GM23338 (cell line): Measurements from ENCODE around the gene WNK1.

Experiments used
- CREB1 ChIP-seq: fragments of 250-450 bp; sonication (Bioruptor Pico); IDR thresholded peaks from 2 replicates; pipeline ENCODE4 v1.5.0; 2020; ENCODE audit warnings: low read depth, mild to moderate bottlenecking, moderate library complexity
- CTCF ChIP-seq, 2 experiments: fragments of 200-600 bp in 1 of 2; sonication (generic) in 1 of 2; conservative IDR thresholded peaks; 2 replicates each; pipeline versions ENCODE4 v1.5.1 to v1.6.1; 2016 to 2017; ENCODE audit warnings: antibody characterized with exemption in 2 of 2, low read depth in 2 of 2, mild to moderate bottlenecking in 2 of 2, moderate library complexity in 1 of 2
- ETS1 ChIP-seq: IDR thresholded peaks from 2 replicates; pipeline ENCODE4 v1.6.1; 2016; ENCODE audit warnings: antibody characterized with exemption
- EZH2 ChIP-seq: fragments of 200-600 bp; sonication (generic); IDR thresholded peaks from one replicate; pipeline ENCODE4 v1.8.0; 2017; ENCODE audit warnings: antibody characterized with exemption, mild to moderate bottlenecking, low read depth; ENCODE audit not compliant: unreplicated experiment
- EZH2phosphoT487 ChIP-seq: fragments of 200-600 bp; sonication (generic); IDR thresholded peaks from one replicate; pipeline ENCODE4 v1.8.1; 2018; ENCODE audit warnings: antibody characterized with exemption; ENCODE audit not compliant: unreplicated experiment
- JUNB ChIP-seq: IDR thresholded peaks from one replicate; pipeline ENCODE4 v1.6.1; 2016; ENCODE audit warnings: antibody characterized with exemption; ENCODE audit not compliant: unreplicated experiment
- POLR2AphosphoS5 ChIP-seq: IDR thresholded peaks from 2 replicates; pipeline ENCODE4 v1.6.1; 2016; ENCODE audit warnings: antibody characterized with exemption, low read depth
- REST ChIP-seq: IDR thresholded peaks from one replicate; pipeline ENCODE4 v1.6.1; 2018; ENCODE audit warnings: antibody characterized with exemption; ENCODE audit not compliant: unreplicated experiment
- STAT1 ChIP-seq: IDR thresholded peaks from one replicate; pipeline ENCODE4 v1.6.1; 2016; ENCODE audit warnings: antibody characterized with exemption; ENCODE audit not compliant: unreplicated experiment
- ZNF114 ChIP-seq: fragments of 250-450 bp; sonication (Bioruptor Pico); IDR thresholded peaks from 2 replicates; pipeline ENCODE4 v1.5.0; 2020; ENCODE audit warnings: mild to moderate bottlenecking, moderate library complexity
- ZNF331 ChIP-seq: fragments of 250-450 bp; sonication (Bioruptor Pico); IDR thresholded peaks from 2 replicates; pipeline ENCODE4 v1.5.0; 2020; ENCODE audit warnings: low read depth, mild to moderate bottlenecking, moderate library complexity
- ZNF462 ChIP-seq: fragments of 250-450 bp; sonication (Bioruptor Pico); IDR thresholded peaks from 2 replicates; pipeline ENCODE4 v1.5.0; 2020; ENCODE audit warnings: mild to moderate bottlenecking, moderate library complexity

- TF ChIP-seq POLR2AphosphoS5 = no peak
- no peak for TF ChIP-seq CTCF (conservative IDR thresholded peaks at IDR 0.05; ENCODE audit: low read depth in 2 of 2)
- no peak for TF ChIP-seq EZH2phosphoT487
- TF ChIP-seq EZH2 = no peak
- no peak for TF ChIP-seq CREB1 (CRISPR knock-in tag)
- no peak for TF ChIP-seq JUNB
- no peak for TF ChIP-seq ZNF462 (CRISPR knock-in tag)
- TF ChIP-seq REST = no peak
- TF ChIP-seq ZNF331 (CRISPR knock-in tag) = no peak
- TF ChIP-seq ZNF114 (CRISPR knock-in tag) = no peak
- no peak for TF ChIP-seq ETS1
- TF ChIP-seq STAT1 = no peak
Observed at GRCh38 chr12:805022-805632, 52.7 kb downstream of the WNK1 start.
